ENCODE measurements around the gene NUP54.

- TF ChIP-seq, protein P1, sequence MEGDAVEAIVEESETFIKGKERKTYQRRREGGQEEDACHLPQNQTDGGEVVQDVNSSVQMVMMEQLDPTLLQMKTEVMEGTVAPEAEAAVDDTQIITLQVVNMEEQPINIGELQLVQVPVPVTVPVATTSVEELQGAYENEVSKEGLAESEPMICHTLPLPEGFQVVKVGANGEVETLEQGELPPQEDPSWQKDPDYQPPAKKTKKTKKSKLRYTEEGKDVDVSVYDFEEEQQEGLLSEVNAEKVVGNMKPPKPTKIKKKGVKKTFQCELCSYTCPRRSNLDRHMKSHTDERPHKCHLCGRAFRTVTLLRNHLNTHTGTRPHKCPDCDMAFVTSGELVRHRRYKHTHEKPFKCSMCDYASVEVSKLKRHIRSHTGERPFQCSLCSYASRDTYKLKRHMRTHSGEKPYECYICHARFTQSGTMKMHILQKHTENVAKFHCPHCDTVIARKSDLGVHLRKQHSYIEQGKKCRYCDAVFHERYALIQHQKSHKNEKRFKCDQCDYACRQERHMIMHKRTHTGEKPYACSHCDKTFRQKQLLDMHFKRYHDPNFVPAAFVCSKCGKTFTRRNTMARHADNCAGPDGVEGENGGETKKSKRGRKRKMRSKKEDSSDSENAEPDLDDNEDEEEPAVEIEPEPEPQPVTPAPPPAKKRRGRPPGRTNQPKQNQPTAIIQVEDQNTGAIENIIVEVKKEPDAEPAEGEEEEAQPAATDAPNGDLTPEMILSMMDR (IDR thresholded peaks at IDR 0.05; ENCODE audit: low read depth, low read length, poor library complexity, severe bottlenecking): no peak
- no peak for TF ChIP-seq EZH2phosphoT487 (IDR thresholded peaks at IDR 0.05; ENCODE audit: borderline replicate concordance, low read length)
Observed at GRCh38 chr4:76117536-76117935, 30.7 kb downstream of the NUP54 start.

All from DOHH2 (cell line).